SW 1271 (cell line): ENCODE results near the gene ACAP3.
A peak's percentile ranks its signal among the peaks of the same experiment; 100 is the strongest.

Source experiments
- DNase-seq, 2 experiments: peaks; one replicate each; lab custom pipeline; 2025; lab: John Stamatoyannopoulos, UW

Gene ACAP3

GRCh38 chr1:1299686-1300351 lies 7.9 kb downstream of the ACAP3 start:
- DNase-seq: no peak

DNA sequence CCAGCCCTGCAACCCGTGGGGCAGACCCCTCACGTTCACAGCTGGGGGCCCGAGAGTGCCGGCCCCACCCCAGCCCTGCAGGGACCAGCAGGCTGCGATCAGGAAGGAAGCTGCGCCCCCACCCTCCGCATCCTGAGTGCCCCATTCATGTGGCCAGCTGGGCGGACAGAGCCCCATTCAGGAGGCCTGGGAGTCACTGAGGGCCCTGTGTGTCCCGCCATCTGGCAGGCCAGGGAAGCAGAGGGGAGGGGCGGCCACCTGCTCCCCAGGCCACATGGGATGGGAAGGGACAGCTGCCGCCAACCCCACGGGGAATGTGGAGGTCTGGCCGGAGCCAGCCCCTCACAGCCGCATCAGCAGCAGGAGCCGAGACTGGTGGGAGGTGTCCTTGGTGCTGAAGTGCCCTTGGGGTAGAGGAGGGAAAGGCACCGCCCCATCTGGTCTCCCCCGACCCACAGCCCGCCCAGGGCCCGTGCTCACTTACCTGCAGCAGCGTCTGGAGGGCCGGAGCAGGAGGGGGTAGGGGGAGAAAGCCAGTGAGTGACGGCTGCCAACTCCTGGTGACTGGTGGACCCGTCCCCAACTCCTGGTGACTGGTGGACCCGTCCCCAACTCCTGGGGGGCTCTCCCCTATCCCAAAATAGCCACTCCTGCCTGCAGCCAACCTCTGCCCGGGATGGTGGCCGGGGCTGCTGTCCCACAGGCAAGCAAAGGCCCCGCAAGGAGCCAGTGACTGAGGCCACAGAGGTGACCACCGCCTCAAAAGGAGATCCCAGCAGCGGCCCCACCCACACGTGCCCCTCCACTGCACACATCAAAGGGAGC lies 8.7 kb downstream of the ACAP3 start:
- DNase-seq: no peak

- DNase-seq: no peak
Observed at GRCh38 chr1:1297802-1298424, 9.8 kb downstream of the ACAP3 start.

DNA sequence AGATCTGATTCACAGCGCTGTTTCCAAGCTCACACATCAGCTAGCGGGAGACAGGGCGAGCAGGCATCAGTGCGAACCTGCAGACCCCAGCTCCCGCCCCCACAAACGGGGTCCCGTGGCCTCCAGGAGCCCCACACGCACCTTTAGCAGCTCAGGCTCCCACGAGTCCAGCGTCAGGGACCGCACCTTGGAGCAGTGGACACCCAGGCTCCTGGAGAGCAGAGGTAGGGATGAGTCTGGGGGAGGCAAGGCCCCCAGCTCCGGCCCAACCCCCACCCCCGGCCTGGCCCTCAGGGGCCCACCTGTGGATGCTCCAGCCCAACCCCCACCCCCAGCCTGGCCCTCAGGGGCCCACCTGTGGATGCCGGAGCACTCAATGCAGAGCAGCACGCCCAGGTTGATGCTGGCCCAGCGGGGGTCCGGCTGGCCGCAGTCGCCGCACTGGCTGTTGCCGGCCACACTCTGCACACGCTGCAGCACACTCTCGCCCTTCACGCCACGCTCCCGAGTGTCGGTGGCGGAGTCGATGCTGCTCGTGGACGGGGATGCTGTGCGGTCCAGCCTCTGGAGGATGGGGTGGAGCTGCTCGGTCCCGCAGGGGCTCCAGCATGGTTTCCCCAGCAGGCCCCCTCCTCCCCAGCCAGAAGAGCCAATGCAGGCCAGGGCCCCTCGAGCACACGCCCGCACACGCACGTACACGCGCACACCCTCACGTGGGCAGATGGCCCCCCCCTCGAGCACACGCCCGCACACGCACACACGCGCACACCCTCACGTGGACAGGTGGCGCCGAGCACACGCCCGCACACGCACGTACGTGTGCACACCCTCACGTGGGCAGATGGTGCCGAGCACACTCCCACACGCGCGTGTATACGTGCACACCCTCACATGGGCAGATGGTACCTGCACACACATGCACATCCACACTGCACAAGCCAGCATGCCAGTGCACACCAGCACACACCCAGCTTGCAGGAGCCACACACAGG lies 11.4 kb downstream of the ACAP3 start:
- no peak for DNase-seq

DNA sequence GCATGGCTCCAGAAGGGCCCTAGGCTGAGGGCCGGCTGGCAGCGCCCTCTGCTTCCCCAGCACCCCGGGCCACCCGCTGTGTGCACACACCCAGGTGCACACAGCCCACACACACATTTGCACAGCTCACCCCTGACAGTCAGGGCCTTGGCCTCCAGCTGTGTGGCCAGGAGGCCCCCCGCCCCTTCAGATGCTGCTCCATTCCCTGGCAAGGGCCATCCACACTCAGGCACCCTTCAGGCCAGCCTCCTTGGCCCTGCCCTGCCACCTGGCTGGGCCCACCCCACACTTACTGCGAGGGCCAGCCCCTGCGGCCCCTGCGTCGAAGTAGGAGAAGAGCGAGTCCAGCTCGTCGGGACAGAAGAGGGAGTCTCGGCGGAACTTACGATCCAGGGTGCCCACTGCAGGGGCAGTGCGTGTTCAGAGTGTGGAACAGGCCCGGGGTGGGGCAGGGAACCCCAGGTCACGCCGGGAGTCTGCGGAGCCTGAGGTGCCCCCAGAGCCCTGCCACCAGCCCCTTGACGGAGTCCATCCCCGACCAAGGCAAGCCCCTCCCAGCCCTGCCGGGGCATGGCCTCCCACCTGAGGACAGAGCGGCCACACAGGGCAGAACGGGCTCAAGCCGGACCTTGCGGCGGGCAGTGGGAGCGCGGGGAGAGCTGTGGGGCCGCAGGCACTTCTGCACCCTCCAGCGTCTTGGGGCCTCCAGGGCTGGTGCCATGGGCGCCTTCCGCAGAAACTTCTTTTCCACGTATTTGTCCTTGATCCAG lies 12.4 kb downstream of the ACAP3 start:
- no peak for DNase-seq

DNA sequence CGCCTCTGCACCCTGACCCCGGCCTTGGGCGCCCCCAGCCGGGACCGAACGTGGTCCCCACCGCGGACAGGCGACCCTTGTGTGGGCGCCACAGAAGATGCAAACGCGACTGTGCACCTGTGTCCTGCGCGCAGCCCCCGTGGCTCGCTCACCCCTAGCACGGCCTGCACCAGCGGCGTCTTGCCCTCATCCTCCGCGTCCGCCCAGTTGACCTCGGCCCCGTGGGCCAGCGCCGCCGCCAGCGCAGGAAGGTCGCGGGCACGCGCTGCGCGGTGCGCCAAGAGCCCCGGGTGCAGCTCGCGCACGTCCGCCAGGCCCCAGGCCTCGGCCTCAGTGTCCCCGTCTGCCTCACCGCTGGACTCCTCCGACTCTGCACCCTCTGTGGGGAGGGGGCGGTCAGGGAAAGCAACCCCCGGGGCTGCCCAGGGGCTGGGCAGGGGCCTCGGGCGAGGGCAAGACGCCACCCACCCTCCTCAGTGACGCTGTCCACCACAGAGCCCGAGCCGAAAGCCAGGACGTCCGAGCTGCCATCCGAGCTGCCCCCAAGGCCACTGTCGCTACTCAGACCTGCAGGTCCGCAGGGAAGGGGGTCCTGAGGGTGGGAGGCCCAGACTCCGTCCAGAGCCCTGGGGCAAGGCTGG lies 13.4 kb downstream of the ACAP3 start:
- no peak for DNase-seq

DNA sequence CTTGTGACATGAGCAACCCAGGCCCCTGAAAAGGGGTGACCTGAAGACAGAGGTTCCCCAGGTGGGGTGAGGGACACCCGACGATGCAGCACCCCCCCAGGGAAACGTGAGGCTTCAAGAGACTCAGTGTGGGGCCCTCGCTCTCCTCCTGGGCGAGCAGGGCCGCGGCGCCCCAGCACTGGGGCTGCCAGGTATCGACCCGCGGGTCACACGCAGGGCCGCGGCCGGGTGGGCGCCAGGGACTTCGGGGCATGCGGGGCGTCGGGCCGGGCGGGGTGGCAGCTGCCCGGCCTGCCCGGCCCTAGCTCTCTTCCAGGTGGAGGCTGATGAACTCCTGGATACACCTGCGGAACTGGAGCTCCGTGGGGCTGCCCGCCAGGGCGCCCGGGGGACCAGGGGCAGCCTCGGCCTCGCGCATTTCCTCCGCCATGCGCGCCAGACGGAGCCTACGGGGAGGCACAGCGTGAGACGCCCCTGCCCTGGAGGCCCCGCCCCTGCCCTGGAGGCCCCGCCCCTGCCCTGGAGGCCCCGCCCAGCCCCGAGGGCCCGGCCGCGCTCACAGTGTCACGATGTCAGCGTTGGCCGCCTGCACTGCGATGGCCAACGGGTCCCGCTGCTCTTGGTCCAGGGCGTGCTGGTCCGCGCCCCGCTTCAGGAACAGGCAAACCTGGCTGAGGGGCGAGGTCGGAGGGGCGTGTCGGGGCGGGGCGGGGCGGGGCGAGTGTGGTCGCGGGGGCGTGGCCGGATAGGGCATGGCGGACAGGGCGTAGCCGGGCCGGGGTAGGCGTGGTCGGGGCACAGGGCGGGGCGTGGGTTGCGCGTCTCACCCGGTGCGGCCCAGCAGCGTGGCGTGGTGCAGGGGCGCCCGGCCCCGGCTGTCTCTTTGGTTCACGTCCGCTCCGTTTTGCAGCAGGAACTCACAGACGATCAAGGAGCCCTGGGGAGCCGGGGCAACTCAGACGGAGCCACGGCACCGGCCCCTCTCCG lies 14.2 kb downstream of the ACAP3 start:
- no peak for DNase-seq

DNA sequence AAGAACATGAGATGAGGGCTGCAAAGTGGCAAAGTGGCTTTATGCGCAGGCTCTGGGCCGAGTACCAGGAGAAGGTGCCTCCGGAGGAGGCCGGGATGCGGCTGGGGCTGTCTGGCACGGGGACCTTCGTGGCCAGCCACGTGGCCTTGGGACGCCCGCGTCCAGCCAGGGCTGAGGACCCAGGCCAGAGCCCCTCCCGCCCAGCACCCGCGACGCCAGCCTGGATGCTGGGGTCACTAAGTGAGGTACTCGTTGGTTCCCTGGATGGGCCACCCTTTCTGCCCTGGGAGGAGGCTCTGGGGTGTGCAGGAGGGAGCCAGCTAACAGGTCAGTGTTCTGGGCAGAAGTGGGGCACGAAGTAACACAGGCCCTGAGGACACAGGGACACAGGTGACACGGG lies 14.9 kb downstream of the ACAP3 start:
- no peak for DNase-seq

GRCh38 chr1:1292442-1292779 lies 15.3 kb downstream of the ACAP3 start:
- no peak for DNase-seq

GRCh38 chr1:1291548-1292441 lies 15.9 kb downstream of the ACAP3 start:
- peak in 1 of 2 experiments; percentile 36 for DNase-seq

GRCh38 chr1:1291023-1291528 lies 16.7 kb downstream of the ACAP3 start:
- no peak for DNase-seq

GRCh38 chr1:1290238-1290731 lies 17.4 kb downstream of the ACAP3 start:
- DNase-seq: peak in 1 of 2 experiments; percentile 29

- no peak for DNase-seq
Observed at GRCh38 chr1:1287288-1288110, 20.2 kb downstream of the ACAP3 start.

DNA sequence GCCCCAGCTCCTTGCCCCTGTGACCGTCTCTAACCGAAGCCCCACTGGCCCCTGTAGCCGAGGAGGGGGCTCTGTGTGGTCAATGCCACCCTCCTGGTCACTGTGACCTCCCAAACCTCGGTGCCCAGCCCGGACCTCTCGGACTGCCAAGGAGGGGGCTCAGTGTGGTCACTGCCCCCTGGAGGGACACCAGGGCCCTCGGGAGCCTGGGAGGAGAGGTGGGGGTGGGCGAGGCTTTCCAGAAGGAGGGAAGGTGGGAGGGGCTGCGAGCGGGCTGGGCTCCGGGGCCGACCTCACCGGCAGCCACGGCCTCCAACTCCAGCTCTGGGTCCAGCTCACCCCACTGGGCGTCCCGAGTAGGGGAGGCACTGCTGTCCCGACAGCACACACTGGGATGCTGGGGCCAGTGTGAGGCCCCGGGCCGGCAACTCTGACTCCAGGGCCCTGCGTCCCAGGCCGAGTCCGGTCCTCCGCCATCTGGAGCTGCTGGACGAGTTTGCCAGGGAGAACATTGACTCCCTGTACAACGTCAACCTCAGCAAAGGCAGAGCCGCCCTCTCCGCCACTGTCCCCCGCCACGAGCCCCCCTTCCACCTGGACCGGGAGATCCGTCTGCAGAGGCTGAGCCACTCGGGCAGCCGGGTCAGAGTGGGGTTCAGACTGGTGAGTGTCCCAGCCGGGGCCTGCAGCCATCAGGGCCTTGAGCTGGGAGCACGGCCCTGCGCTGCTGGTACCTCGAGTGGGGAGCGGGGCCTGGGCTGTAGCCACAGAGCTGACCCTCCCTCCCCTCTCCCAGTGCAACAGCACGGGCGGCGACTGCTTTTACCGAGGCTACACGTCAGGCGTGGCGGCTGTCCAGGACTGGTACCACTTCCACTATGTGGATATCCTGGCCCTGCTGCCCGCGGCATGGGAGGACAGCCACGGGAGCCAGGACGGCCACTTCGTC lies 21.1 kb downstream of the ACAP3 start:
- no peak for DNase-seq

DNA sequence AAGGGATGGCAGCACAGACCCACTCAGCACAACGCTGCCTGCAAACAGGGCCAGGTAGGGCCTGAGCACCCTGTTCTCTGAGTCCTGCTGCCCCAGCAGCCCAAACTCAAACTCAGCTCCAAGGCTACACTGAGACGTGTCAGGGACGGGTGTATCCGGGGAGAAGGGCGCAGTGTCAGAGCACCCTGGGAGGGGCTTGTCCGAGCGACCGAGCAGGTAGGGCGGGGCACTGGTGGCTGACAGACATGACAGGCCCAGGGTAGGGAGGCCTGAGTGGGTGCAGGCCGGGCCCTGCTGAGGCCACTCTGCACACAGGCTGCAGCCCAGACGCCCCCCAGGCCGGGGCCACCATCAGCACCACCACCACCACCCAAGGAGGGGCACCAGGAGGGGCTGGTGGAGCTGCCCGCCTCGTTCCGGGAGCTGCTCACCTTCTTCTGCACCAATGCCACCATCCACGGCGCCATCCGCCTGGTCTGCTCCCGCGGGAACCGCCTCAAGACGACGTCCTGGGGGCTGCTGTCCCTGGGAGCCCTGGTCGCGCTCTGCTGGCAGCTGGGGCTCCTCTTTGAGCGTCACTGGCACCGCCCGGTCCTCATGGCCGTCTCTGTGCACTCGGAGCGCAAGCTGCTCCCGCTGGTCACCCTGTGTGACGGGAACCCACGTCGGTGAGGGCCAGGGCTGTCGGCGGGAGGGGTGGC lies 22.0 kb downstream of the ACAP3 start:
- DNase-seq: no peak
